GM12878 (cell line): Measurements from ENCODE around the gene AKTIP. TPM values are rescaled to one million over a fixed set of nuclear protein-coding genes. Genes with fewer than 3 reads are reported as not detected.

ENCODE experiments used
- ATAC-seq: fragments of 200-7000 bp; cut with Tn5 transposase; 3 replicates; pipeline ENCODE4 v1.9.1; 2020; ENCODE audit warnings: mild to moderate bottlenecking, moderate library complexity
- BruUV-seq: library from RNA; stranded (reverse); fragments of 400-500 nt; replicated peaks from 2 replicates; lab custom pipeline; 2021; lab: Mats Ljungman, UMichigan
- CTCF ChIA-PET: fragments of 300-600 bp; sonication (Branson Sonifier 250); formaldehyde crosslinking; extraction: SDS; loops from one replicate; lab custom pipeline; 2021; ENCODE audit warnings: inconsistent platforms; lab: Yijun Ruan, JAX
- POLR2A ChIA-PET: fragments of 350-600 bp; formaldehyde crosslinking; extraction: SDS; loops from one replicate; lab custom pipeline; 2021; ENCODE audit warnings: inconsistent platforms; lab: Charles Lee
- RAD21 ChIA-PET: fragments of 300-600 bp; sonication (Branson Sonifier 250); formaldehyde crosslinking; loops from one replicate; lab custom pipeline; 2023; ENCODE audit warnings: antibody characterized with exemption; ENCODE audit not compliant: unreplicated experiment; lab: Charles Lee
- SMC1A ChIA-PET: fragments of 300-600 bp; sonication (Branson Sonifier 250); formaldehyde crosslinking; loops from one replicate; lab custom pipeline; 2023; ENCODE audit not compliant: unreplicated experiment, uncharacterized antibody; lab: Charles Lee
- DNase-seq: peaks from one replicate; pipeline ENCODE4 v3.0.0-alpha.2; 2011; ENCODE audit warnings: low read depth, low spot score
- FAIRE-seq: peaks from 3 replicates; lab custom pipeline; 2011; peaks lifted over from hg19 to GRCh38; lab: Jason Lieb, UNC
- H2AFZ ChIP-seq: 2 replicates; pipeline ENCODE4 v1.6.0; 2011; ENCODE audit warnings: low read depth, low read length, control low read depth; ENCODE audit not compliant: control insufficient read depth
- H3K27ac ChIP-seq: 2 replicates; pipeline ENCODE4 v1.5.1; 2011; ENCODE audit warnings: control low read depth; ENCODE audit not compliant: control insufficient read depth, insufficient read depth
- H3K27me3 ChIP-seq, 2 experiments: replicated peaks in 1 of 2; 2 replicates each; pipeline versions ENCODE4 v1.6.0 to v1.6.1; 2011; ENCODE audit warnings: low read length in 1 of 2; ENCODE audit not compliant: control insufficient read depth in 2 of 2, insufficient read depth in 2 of 2
- H3K36me3 ChIP-seq, 2 experiments: 2 replicates each; pipeline ENCODE4 v1.5.1; 2011; ENCODE audit warnings: low read length in 1 of 2; ENCODE audit not compliant: control insufficient read depth in 2 of 2, insufficient read depth in 2 of 2
- H3K4me1 ChIP-seq: 2 replicates; pipeline ENCODE4 v1.6.1; 2011; ENCODE audit warnings: mild to moderate bottlenecking, low read length, moderate library complexity, mixed read lengths; ENCODE audit not compliant: control insufficient read depth, insufficient read depth
- H3K4me2 ChIP-seq: 2 replicates; pipeline ENCODE4 v1.6.0; 2011; ENCODE audit warnings: control low read depth; ENCODE audit not compliant: control insufficient read depth, insufficient read depth
- H3K4me3 ChIP-seq: fragments of 200-600 bp; sonication (generic); 2 replicates; pipeline ENCODE4 v1.5.1; 2016
- H3K79me2 ChIP-seq: 2 replicates; pipeline ENCODE4 v1.6.0; 2011; ENCODE audit warnings: low read length; ENCODE audit not compliant: control insufficient read depth, insufficient read depth
- H3K9ac ChIP-seq: 2 replicates; pipeline ENCODE4 v1.8.0; 2011; ENCODE audit warnings: low read length, control low read depth, mixed read lengths; ENCODE audit not compliant: control insufficient read depth, insufficient read depth
- H3K9me3 ChIP-seq: replicated peaks from 3 replicates; pipeline ENCODE4 v1.5.1; 2011; ENCODE audit warnings: mild to moderate bottlenecking, low read length; ENCODE audit not compliant: control insufficient read depth, insufficient read depth
- H4K20me1 ChIP-seq: 2 replicates; pipeline ENCODE4 v1.6.0; 2011; ENCODE audit not compliant: control insufficient read depth, insufficient read depth
- ASH2L ChIP-seq: fragments of 300-600, 200-600 bp; sonication (generic); IDR thresholded peaks from 2 replicates; pipeline ENCODE4 v1.6.1; 2017; ENCODE audit warnings: low read depth, mild to moderate bottlenecking, borderline replicate concordance
- BHLHE40 ChIP-seq, 2 experiments: fragments of 450-650 bp in 1 of 2; IDR thresholded peaks; 2 replicates each; pipeline ENCODE4 v1.6.1; 2011 to 2017; ENCODE audit warnings: low read depth in 2 of 2, borderline replicate concordance in 1 of 2, improper control_type of control experiment in 1 of 2, low read length in 1 of 2, mild to moderate bottlenecking in 1 of 2
- CBFB ChIP-seq: IDR thresholded peaks from 2 replicates; pipeline ENCODE4 v1.6.1; 2016; ENCODE audit warnings: antibody characterized with exemption, low read depth
- CHD2 ChIP-seq: IDR thresholded peaks from 2 replicates; pipeline ENCODE4 v1.6.1; 2011; ENCODE audit warnings: low read depth, low read length, improper control_type of control experiment, borderline replicate concordance
- ETV6 ChIP-seq, 2 experiments: fragments of 450-650 bp in 1 of 2; IDR thresholded peaks in 1 of 2; conservative IDR thresholded peaks in 1 of 2; 2 replicates each; pipeline ENCODE4 v1.6.1; 2014; ENCODE audit warnings: antibody characterized with exemption in 1 of 2, borderline replicate concordance in 1 of 2, low read depth in 1 of 2, mild to moderate bottlenecking in 1 of 2, moderate library complexity in 1 of 2
- JUNB ChIP-seq: IDR thresholded peaks from 2 replicates; pipeline ENCODE4 v1.6.1; 2016; ENCODE audit warnings: antibody characterized with exemption, mild to moderate bottlenecking
- MEF2B ChIP-seq: fragments of 450-650 bp; IDR thresholded peaks from 2 replicates; pipeline ENCODE4 v1.6.1; 2018; ENCODE audit warnings: mild to moderate bottlenecking, moderate library complexity; ENCODE audit not compliant: partially characterized antibody, poor library complexity, severe bottlenecking
- MTA2 ChIP-seq: fragments of 450-650 bp; IDR thresholded peaks from 2 replicates; pipeline ENCODE4 v1.6.1; 2016; ENCODE audit warnings: low read depth, mild to moderate bottlenecking, moderate library complexity
- NFYB ChIP-seq: IDR thresholded peaks from 2 replicates; pipeline ENCODE4 v1.6.1; 2011; ENCODE audit warnings: low read depth, mild to moderate bottlenecking, low read length, improper control_type of control experiment, moderate library complexity; ENCODE audit not compliant: insufficient read depth
- NR2C2 ChIP-seq: IDR thresholded peaks from 2 replicates; pipeline ENCODE4 v1.6.1; 2011; ENCODE audit warnings: borderline replicate concordance, low read depth; ENCODE audit not compliant: control insufficient read depth, insufficient read length
- PKNOX1 ChIP-seq: fragments of 450-650 bp; IDR thresholded peaks from 2 replicates; pipeline ENCODE4 v1.6.1; 2016; ENCODE audit warnings: mild to moderate bottlenecking
- RELA ChIP-seq: fragments of 450-650 bp; IDR thresholded peaks from 2 replicates; pipeline ENCODE4 v1.8.0; 2014; ENCODE audit warnings: borderline replicate concordance; ENCODE audit not compliant: partially characterized antibody
- SMAD5 ChIP-seq: IDR thresholded peaks from 2 replicates; pipeline ENCODE4 v1.6.1; 2016; ENCODE audit warnings: antibody characterized with exemption, low read depth
- SRF ChIP-seq, 2 experiments: IDR thresholded peaks; 2 replicates each; pipeline ENCODE4 v1.6.1; 2011; ENCODE audit warnings: low read depth in 2 of 2, low read length in 2 of 2, mild to moderate bottlenecking in 1 of 2, moderate library complexity in 1 of 2
- TCF12 ChIP-seq: IDR thresholded peaks from 2 replicates; pipeline ENCODE4 v1.6.1; 2011; ENCODE audit warnings: low read depth, mild to moderate bottlenecking, low read length
- TCF7 ChIP-seq: IDR thresholded peaks from 2 replicates; pipeline ENCODE4 v1.6.1; 2014; ENCODE audit warnings: antibody characterized with exemption, borderline replicate concordance
- ZNF274 ChIP-seq: IDR thresholded peaks from one replicate; pipeline ENCODE4 v1.8.0; 2011; ENCODE audit not compliant: insufficient read length, insufficient read depth
- WGBS: methylation state at CpG from one replicate; pipeline ENCODE4 v1.1.6; 2016; ENCODE audit warnings: low lambda C conversion rate; ENCODE audit not compliant: insufficient replicate concordance, insufficient coverage; ENCODE audit errors: missing lambda C conversion rate; 5-methylcytosine and 5-hydroxymethylcytosine counted together
- in situ Hi-C: fragments of 300-500 bp; cut with MboI; formaldehyde crosslinking; loops from 9 replicates; pipeline ENCODE4 v1.14.3; 2018; ENCODE audit warnings: mixed read lengths
- intact Hi-C: fragments of 100-400 bp; cut with micrococcal nuclease; formaldehyde crosslinking; loops from one replicate; pipeline ENCODE4 v1.14.2; 2022; ENCODE audit not compliant: unreplicated experiment
- polyA plus RNA-seq, 11 experiments: library from polyadenylated mRNA; depleted of rRNA in 4 of 11; unstranded in 6 of 11; stranded (reverse) in 5 of 11; fragments of >200 nt; fragmentation: Nextera tagmentation in 4 of 11; fragmentation: Illumina TruSeq in 1 of 11; extraction: Ambion mirVana in 4 of 11; extraction: Trizol in 1 of 11; gene quantifications; 1 replicate in 1 of 11; 2 replicates in 10 of 11; pipeline versions ENCODE4 v1.2.1 to v1.2.3, GENCODE V29; 2011 to 2016; ENCODE audit warnings: inconsistent platforms in 2 of 11, missing spikeins in 2 of 11, low read depth in 1 of 11
- total RNA-seq, 4 experiments: library from RNA; depleted of rRNA in 3 of 4; stranded (reverse); fragments of >200 nt in 3 of 4; fragmentation: Illumina TruSeq in 1 of 4; extraction: Trizol in 1 of 4; gene quantifications; 2 replicates each; pipeline versions ENCODE4 v1.2.1 to v1.2.3, GENCODE V29; 2013 to 2021

Gene AKTIP
- total and polyA plus RNA-seq, 10 of the 15 experiments (the other 5 are each of a cell fraction or from before 2014, with no cell fraction given) = 11.4 to 22.9 (median 13.6) TPM

- TF ChIP-seq SMAD5 (no peak), TCF7 (no peak), ASH2L (no peak)
Measured at GRCh38 chr16:53507464-53508179, 4.6 kb upstream of the AKTIP start (continued).

- RAD21 ChIA-PET = interaction anchor here (1.0 to 1.5 kb wide), 2 partner anchors 29 to 49 kb away, joined by 3 to 5 read pairs; no protein-coding TSS in a partner anchor
- CTCF ChIA-PET = interaction anchor here (1.1 to 1.3 kb wide), 2 partner anchors 43 to 52 kb away, joined by 3 to 4 read pairs; no protein-coding TSS in a partner anchor
- SMC1A ChIA-PET = interaction anchor here (0.6 to 1.8 kb wide), 6 partner anchors 13 to 451 kb away, joined by 3 to 5 read pairs (median 3); partner anchors contain the start of gene CHD9
- H3K9ac ChIP-seq = no peak overlapping the region
- H3K4me3 ChIP-seq = no peak overlapping the region
- no peaks in the 10 kb centered on the region for H3K36me3 ChIP-seq
- no peaks in the 10 kb centered on the region for H3K9me3 ChIP-seq
- H3K4me1 ChIP-seq = peaks cover 14% of the 10 kb centered on the region
- WGBS = 52% methylated on average over 3 of the region's 3 CpGs
- BruUV-seq = no TSS peak
- DNase-seq = no peak
- H3K27ac ChIP-seq = no peak overlapping the region
- in situ Hi-C loops = no loop called here
- FAIRE-seq = no peak
- intact Hi-C loops = loop anchor here (10.0 kb wide), 1 partner anchor 181 kb away; no protein-coding TSS in a partner anchor
- H3K4me2 ChIP-seq = no peak overlapping the region
- peaks cover 7% of the 10 kb centered on the region for H3K79me2 ChIP-seq
- H3K27me3 ChIP-seq = no peaks in the 10 kb centered on the region
- no peaks in the 10 kb centered on the region for H4K20me1 ChIP-seq
- TF ChIP-seq BHLHE40 (IDR thresholded peaks at IDR 0.05; ENCODE audit: borderline replicate concordance in 1 of 2, low read depth in 2 of 2, low read length in 1 of 2) (no peak), CBFB (no peak), JUNB (no peak), ETV6 (conservative IDR thresholded peaks at IDR 0.05 in 1 of 2, IDR thresholded peaks at IDR 0.05 in 1 of 2; ENCODE audit: borderline replicate concordance in 1 of 2, low read depth in 1 of 2) (no peak), SRF (IDR thresholded peaks at IDR 0.05; ENCODE audit: low read depth in 2 of 2, low read length in 2 of 2) (no peak), TCF12 (no peak), ZNF274 (no peak), MEF2B (no peak), NFYB (no peak), NR2C2 (no peak), PKNOX1 (no peak), MTA2 (no peak), CHD2 (no peak), RELA (no peak)
- TF ChIP-seq, all 136 proteins: peak for 0
- ATAC-seq = no peak
- POLR2A ChIA-PET = interaction anchor here (0.5 to 1.0 kb wide), 2 partner anchors 13 to 304 kb away, joined by 3 read pairs; no protein-coding TSS in a partner anchor
- H2AFZ ChIP-seq = no peak overlapping the region
Measured at GRCh38 chr16:53506254-53506653, 3.2 kb upstream of the AKTIP start.
